ENCODE results near the gene PGAP3.

The PGAP3 gene

GRCh38 chr17:39636587-39636926 is 51.3 kb downstream of the PGAP3 start:
- DNase-seq = no peak

- no peak for DNase-seq
These were observed 52.2 kb downstream of the PGAP3 start for GRCh38 chr17:39635614-39636176.

- DNase-seq = peak; percentile 20 to 71
These were observed 53.4 kb downstream of the PGAP3 start for GRCh38 chr17:39634384-39634871.

GRCh38 chr17:39633570-39634183 is 54.2 kb downstream of the PGAP3 start:
- no peak for DNase-seq

GRCh38 chr17:39632153-39632941 is 55.5 kb downstream of the PGAP3 start:
- peak; percentile 64 to 74 for DNase-seq

- DNase-seq = no peak
These were observed 56.5 kb downstream of the PGAP3 start for GRCh38 chr17:39631403-39631802.

GRCh38 chr17:39629898-39630297 is 58.0 kb downstream of the PGAP3 start:
- no peak for DNase-seq

- DNase-seq = no peak
These were observed 58.4 kb downstream of the PGAP3 start for GRCh38 chr17:39629494-39629880.

- no peak for DNase-seq
These were observed 59.0 kb downstream of the PGAP3 start for GRCh38 chr17:39628655-39629493.

- no peak for DNase-seq
These were observed 59.9 kb downstream of the PGAP3 start for GRCh38 chr17:39627712-39628516.

- DNase-seq = no peak
These were observed 60.7 kb downstream of the PGAP3 start for GRCh38 chr17:39627047-39627711.

GRCh38 chr17:39626171-39627046 is 61.4 kb downstream of the PGAP3 start, which contains the start of gene PPP1R1B:
TSS of gene PPP1R1B (plus strand) at chr17:39626952. CDS start at chr17:39627393, 441 bp downstream.
- peak in 1 of 2 donors; percentile 32 for DNase-seq

GRCh38 chr17:39625198-39625785 is 62.6 kb downstream of the PGAP3 start:
- DNase-seq = no peak

- no peak for DNase-seq
These were observed 63.5 kb downstream of the PGAP3 start for GRCh38 chr17:39624313-39624712.

GRCh38 chr17:39623356-39623950 is 64.4 kb downstream of the PGAP3 start:
- DNase-seq = peak; percentile 51 to 80

- no peak for DNase-seq
These were observed 65.4 kb downstream of the PGAP3 start for GRCh38 chr17:39622380-39623006.

GRCh38 chr17:39621523-39622379 is 66.1 kb downstream of the PGAP3 start:
- DNase-seq = peak; percentile 78 to 80
